ENCODE measurements around the gene ESYT3.

DNA sequence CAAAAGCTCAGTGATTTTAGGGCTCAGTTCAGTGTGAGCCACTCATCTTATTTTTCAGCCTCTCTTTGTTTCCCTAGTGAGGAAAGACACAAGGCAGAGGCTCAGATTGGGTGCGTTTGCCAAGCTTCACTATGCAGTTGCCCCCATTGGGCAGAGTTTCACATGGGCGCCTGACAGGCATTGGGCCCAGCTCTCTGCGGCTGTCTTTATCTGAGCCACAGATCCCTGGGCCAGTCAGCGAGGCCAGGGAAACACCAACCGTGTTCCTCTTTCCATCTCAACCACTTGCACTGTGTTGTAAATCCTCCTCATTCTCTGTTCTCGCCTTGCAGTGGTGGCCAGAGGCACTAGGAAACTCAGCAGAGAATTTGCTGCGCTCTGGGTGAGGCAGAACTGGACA lies 10.8 kb downstream of the ESYT3 start:
- TF ChIP-seq, protein P1, sequence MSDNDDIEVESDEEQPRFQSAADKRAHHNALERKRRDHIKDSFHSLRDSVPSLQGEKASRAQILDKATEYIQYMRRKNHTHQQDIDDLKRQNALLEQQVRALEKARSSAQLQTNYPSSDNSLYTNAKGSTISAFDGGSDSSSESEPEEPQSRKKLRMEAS (IDR thresholded peaks at IDR 0.05): no peak
- TF ChIP-seq, protein P2, sequence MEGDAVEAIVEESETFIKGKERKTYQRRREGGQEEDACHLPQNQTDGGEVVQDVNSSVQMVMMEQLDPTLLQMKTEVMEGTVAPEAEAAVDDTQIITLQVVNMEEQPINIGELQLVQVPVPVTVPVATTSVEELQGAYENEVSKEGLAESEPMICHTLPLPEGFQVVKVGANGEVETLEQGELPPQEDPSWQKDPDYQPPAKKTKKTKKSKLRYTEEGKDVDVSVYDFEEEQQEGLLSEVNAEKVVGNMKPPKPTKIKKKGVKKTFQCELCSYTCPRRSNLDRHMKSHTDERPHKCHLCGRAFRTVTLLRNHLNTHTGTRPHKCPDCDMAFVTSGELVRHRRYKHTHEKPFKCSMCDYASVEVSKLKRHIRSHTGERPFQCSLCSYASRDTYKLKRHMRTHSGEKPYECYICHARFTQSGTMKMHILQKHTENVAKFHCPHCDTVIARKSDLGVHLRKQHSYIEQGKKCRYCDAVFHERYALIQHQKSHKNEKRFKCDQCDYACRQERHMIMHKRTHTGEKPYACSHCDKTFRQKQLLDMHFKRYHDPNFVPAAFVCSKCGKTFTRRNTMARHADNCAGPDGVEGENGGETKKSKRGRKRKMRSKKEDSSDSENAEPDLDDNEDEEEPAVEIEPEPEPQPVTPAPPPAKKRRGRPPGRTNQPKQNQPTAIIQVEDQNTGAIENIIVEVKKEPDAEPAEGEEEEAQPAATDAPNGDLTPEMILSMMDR (IDR thresholded peaks at IDR 0.05; ENCODE audit: control extremely low read depth in 1 of 3, insufficient read depth in 1 of 3, low read depth in 1 of 3, low read length in 3 of 3): no peak
- TF ChIP-seq NRF1 (IDR thresholded peaks at IDR 0.05; ENCODE audit: low read depth, low read length): no peak
- no peak for TF ChIP-seq POLR2A (IDR thresholded peaks at IDR 0.05; ENCODE audit: control extremely low read depth in 1 of 2, low read depth in 2 of 2, low read length in 2 of 2)
- no peak for TF ChIP-seq POLR2AphosphoS5 (IDR thresholded peaks at IDR 0.05; ENCODE audit: low read depth, low read length)
- TF ChIP-seq, protein P3, sequence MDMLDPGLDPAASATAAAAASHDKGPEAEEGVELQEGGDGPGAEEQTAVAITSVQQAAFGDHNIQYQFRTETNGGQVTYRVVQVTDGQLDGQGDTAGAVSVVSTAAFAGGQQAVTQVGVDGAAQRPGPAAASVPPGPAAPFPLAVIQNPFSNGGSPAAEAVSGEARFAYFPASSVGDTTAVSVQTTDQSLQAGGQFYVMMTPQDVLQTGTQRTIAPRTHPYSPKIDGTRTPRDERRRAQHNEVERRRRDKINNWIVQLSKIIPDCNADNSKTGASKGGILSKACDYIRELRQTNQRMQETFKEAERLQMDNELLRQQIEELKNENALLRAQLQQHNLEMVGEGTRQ (IDR thresholded peaks at IDR 0.05; ENCODE audit: low read length): no peak
- no peak for TF ChIP-seq EZH2 (IDR thresholded peaks at IDR 0.05; ENCODE audit: low read depth, low read length, severe bottlenecking)
- TF ChIP-seq ZNF274 (IDR thresholded peaks at IDR 0.05; ENCODE audit: borderline replicate concordance, extremely low read depth, low read length): no peak
- no peak for TF ChIP-seq POU5F1 (IDR thresholded peaks at IDR 0.05; ENCODE audit: low read depth, low read length)
- no peak for TF ChIP-seq EGR1 (IDR thresholded peaks at IDR 0.05; ENCODE audit: borderline replicate concordance, low read depth, low read length)
- no peak for TF ChIP-seq PHF8 (conservative IDR thresholded peaks at IDR 0.05; ENCODE audit: low read depth, low read length)
- no peak for TF ChIP-seq GTF2F1 (IDR thresholded peaks at IDR 0.05; ENCODE audit: borderline replicate concordance, low read depth, low read length)
- TF ChIP-seq, protein P4, sequence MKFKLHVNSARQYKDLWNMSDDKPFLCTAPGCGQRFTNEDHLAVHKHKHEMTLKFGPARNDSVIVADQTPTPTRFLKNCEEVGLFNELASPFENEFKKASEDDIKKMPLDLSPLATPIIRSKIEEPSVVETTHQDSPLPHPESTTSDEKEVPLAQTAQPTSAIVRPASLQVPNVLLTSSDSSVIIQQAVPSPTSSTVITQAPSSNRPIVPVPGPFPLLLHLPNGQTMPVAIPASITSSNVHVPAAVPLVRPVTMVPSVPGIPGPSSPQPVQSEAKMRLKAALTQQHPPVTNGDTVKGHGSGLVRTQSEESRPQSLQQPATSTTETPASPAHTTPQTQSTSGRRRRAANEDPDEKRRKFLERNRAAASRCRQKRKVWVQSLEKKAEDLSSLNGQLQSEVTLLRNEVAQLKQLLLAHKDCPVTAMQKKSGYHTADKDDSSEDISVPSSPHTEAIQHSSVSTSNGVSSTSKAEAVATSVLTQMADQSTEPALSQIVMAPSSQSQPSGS (IDR thresholded peaks at IDR 0.05; ENCODE audit: low read length): no peak
- TF ChIP-seq GABPA (IDR thresholded peaks at IDR 0.05; ENCODE audit: borderline replicate concordance, insufficient read depth, low read length): no peak

Data from H1 (cell line).